ENCODE data around the gene AGFG1.

The AGFG1 gene

GRCh38 chr2:227471924-227472264 is at the start of gene AGFG1:
AGFG1 (plus strand) TSS chr2:227472156; CDS start chr2:227472422, 266 bp downstream.
- no peak for DNase-seq

GRCh38 chr2:227423656-227424499 is 48.1 kb upstream of the AGFG1 start:
- DNase-seq = no peak

- DNase-seq = no peak
These were observed 43.1 kb upstream of the AGFG1 start for GRCh38 chr2:227428731-227429285.

GRCh38 chr2:227430639-227431038 is 41.3 kb upstream of the AGFG1 start:
- no peak for DNase-seq

- DNase-seq = no peak
These were observed 38.8 kb upstream of the AGFG1 start for GRCh38 chr2:227433171-227433570.

GRCh38 chr2:227436436-227437174 is 35.4 kb upstream of the AGFG1 start:
- DNase-seq = no peak

GRCh38 chr2:227439214-227439613 is 32.7 kb upstream of the AGFG1 start:
- DNase-seq = no peak

GRCh38 chr2:227442639-227443038 is 29.3 kb upstream of the AGFG1 start:
- DNase-seq = no peak

- no peak for DNase-seq
These were observed 27.9 kb upstream of the AGFG1 start for GRCh38 chr2:227443889-227444568.

- DNase-seq = no peak
These were observed 24.4 kb upstream of the AGFG1 start for GRCh38 chr2:227447606-227448005.

GRCh38 chr2:227450311-227450841 is 21.6 kb upstream of the AGFG1 start:
- no peak for DNase-seq

- DNase-seq = no peak
These were observed 20.9 kb upstream of the AGFG1 start for GRCh38 chr2:227450926-227451654.

GRCh38 chr2:227451655-227451992 is 20.3 kb upstream of the AGFG1 start:
- DNase-seq = no peak

- DNase-seq = no peak
These were observed 18.1 kb upstream of the AGFG1 start for GRCh38 chr2:227453810-227454209.

- no peak for DNase-seq
These were observed 17.6 kb upstream of the AGFG1 start for GRCh38 chr2:227454323-227454860.

GRCh38 chr2:227455200-227455599 is 16.8 kb upstream of the AGFG1 start:
- DNase-seq = no peak

GRCh38 chr2:227456102-227456501 is 15.9 kb upstream of the AGFG1 start:
- no peak for DNase-seq

- DNase-seq = no peak
These were observed 15.2 kb upstream of the AGFG1 start for GRCh38 chr2:227456772-227457171.

GRCh38 chr2:227460070-227460485 is 11.9 kb upstream of the AGFG1 start:
- DNase-seq = no peak

GRCh38 chr2:227460833-227461232 is 11.1 kb upstream of the AGFG1 start:
- no peak for DNase-seq

GRCh38 chr2:227461811-227462461 is 10.0 kb upstream of the AGFG1 start:
- DNase-seq = no peak

Measured in NCI-H1436 treated with DMSO at 0.1 percent for 48 hours (cell line).